Activated effector memory CD4-positive, alpha-beta T cell treated with Interleukin-2 at 50 U/mL for 16 hours (primary cell): ENCODE data around the gene UBE2L3.
"Not testable (repeated sequence)": the region's sequence is repeated elsewhere in the genome, so short reads cannot be mapped to it uniquely, and the experiment has no call there.

Source experiments
- DNase-seq: peaks from one replicate; pipeline ENCODE4 v3.0.0-alpha.2; 2020

UBE2L3 gene

GRCh38 chr22:21603973-21604372 lies 36.5 kb downstream of the UBE2L3 start:
- no peak for DNase-seq

GRCh38 chr22:21605887-21606564 lies 38.5 kb downstream of the UBE2L3 start:
- DNase-seq, result no peak

GRCh38 chr22:21606775-21607174 lies 39.3 kb downstream of the UBE2L3 start:
- no peak for DNase-seq

GRCh38 chr22:21609556-21610157 lies 42.1 kb downstream of the UBE2L3 start:
- not testable (repeated sequence) for DNase-seq

GRCh38 chr22:21611210-21611977 lies 43.9 kb downstream of the UBE2L3 start:
- DNase-seq, result no peak

- DNase-seq, result no peak
Observed at GRCh38 chr22:21612858-21613257, 45.3 kb downstream of the UBE2L3 start.

GRCh38 chr22:21613553-21614233 lies 46.2 kb downstream of the UBE2L3 start:
- DNase-seq, result no peak

- DNase-seq, result no peak
Observed at GRCh38 chr22:21615731-21616130, 48.2 kb downstream of the UBE2L3 start.

GRCh38 chr22:21617337-21617736 lies 49.8 kb downstream of the UBE2L3 start:
- DNase-seq, result not testable (repeated sequence)

GRCh38 chr22:21621025-21621424 lies 53.5 kb downstream of the UBE2L3 start:
- DNase-seq, result no peak

GRCh38 chr22:21622011-21622918 lies 54.8 kb downstream of the UBE2L3 start:
- DNase-seq, result no peak

GRCh38 chr22:21622919-21623647 lies 55.6 kb downstream of the UBE2L3 start:
- no peak for DNase-seq

- DNase-seq, result no peak
Observed at GRCh38 chr22:21623648-21623970, 56.1 kb downstream of the UBE2L3 start.

- no peak for DNase-seq
Observed at GRCh38 chr22:21624120-21624879, 56.8 kb downstream of the UBE2L3 start.

GRCh38 chr22:21624880-21625791 lies 57.6 kb downstream of the UBE2L3 start:
- no peak for DNase-seq

GRCh38 chr22:21626073-21626734 lies 58.7 kb downstream of the UBE2L3 start:
- no peak for DNase-seq

- no peak for DNase-seq
Observed at GRCh38 chr22:21626735-21627469, 59.4 kb downstream of the UBE2L3 start.
